Caco-2 (cell line): Measurements from ENCODE around the gene FAM107B. TPM values are rescaled to one million over a fixed set of nuclear protein-coding genes. Genes with fewer than 3 reads are reported as not detected.

Experiments
- BruUV-seq: library from RNA; stranded (reverse); fragments of 400-500 nt; replicated peaks from 2 replicates; lab custom pipeline; 2021; lab: Mats Ljungman, UMichigan
- CTCF ChIA-PET: fragments of 300-600 bp; sonication (Branson Sonifier 250); formaldehyde crosslinking; loops from one replicate; lab custom pipeline; 2022; ENCODE audit warnings: antibody characterized with exemption; lab: Charles Lee
- POLR2A ChIA-PET: fragments of 300-600 bp; sonication (Branson Sonifier 250); formaldehyde crosslinking; loops from one replicate; lab custom pipeline; 2022; ENCODE audit warnings: antibody characterized with exemption; lab: Charles Lee
- DNase-seq, 2 experiments: peaks; one replicate each; pipeline versions ENCODE4 v3.0.0 to v3.0.0-alpha.2; 2020 to 2022
- H3K27me3 ChIP-seq: replicated peaks from 2 replicates; pipeline ENCODE4 v1.6.0; 2011; ENCODE audit warnings: low read length; ENCODE audit not compliant: control insufficient read depth, insufficient read depth
- H3K36me3 ChIP-seq: 2 replicates; pipeline ENCODE4 v1.5.1; 2011; ENCODE audit warnings: low read length; ENCODE audit not compliant: control insufficient read depth, insufficient read depth
- H3K4me1 ChIP-seq: fragments of 250-450 bp; sonication (Bioruptor Pico); 2 replicates; pipeline ENCODE4 v1.5.1; 2020; ENCODE audit warnings: mild to moderate bottlenecking
- H3K4me3 ChIP-seq: 2 replicates; pipeline ENCODE4 v1.5.1; 2011; ENCODE audit warnings: low read depth, mild to moderate bottlenecking, control low read depth, low read length
- H3K9me3 ChIP-seq: fragments of 250-450 bp; sonication (Bioruptor Pico); 2 replicates; pipeline ENCODE4 v1.5.1; 2020; ENCODE audit warnings: mild to moderate bottlenecking, moderate library complexity
- H3K27ac Mint-ChIP-seq: one replicate; pipeline ENCODE4 v1.8.0; 2022; ENCODE audit warnings: mixed read lengths; ENCODE audit not compliant: unreplicated experiment
- H3K27me3 Mint-ChIP-seq: one replicate; pipeline ENCODE4 v1.8.0; 2022; ENCODE audit warnings: mixed read lengths; ENCODE audit not compliant: insufficient read depth, unreplicated experiment
- H3K36me3 Mint-ChIP-seq: one replicate; pipeline ENCODE4 v1.8.0; 2022; ENCODE audit warnings: mild to moderate bottlenecking, mixed read lengths; ENCODE audit not compliant: insufficient read depth, unreplicated experiment
- H3K4me1 Mint-ChIP-seq: one replicate; pipeline ENCODE4 v1.8.0; 2022; ENCODE audit warnings: low read depth, mixed read lengths; ENCODE audit not compliant: unreplicated experiment
- H3K4me3 Mint-ChIP-seq: one replicate; pipeline ENCODE4 v1.8.0; 2022; ENCODE audit warnings: mild to moderate bottlenecking, moderate library complexity, mixed read lengths; ENCODE audit not compliant: unreplicated experiment
- H3K9me3 Mint-ChIP-seq: one replicate; pipeline ENCODE4 v1.8.0; 2022; ENCODE audit warnings: mixed read lengths; ENCODE audit not compliant: unreplicated experiment
- intact Hi-C: fragments of 100-400 bp; cut with micrococcal nuclease; formaldehyde crosslinking; loops from one replicate; pipeline ENCODE4 v1.10.0; 2022; ENCODE audit not compliant: unreplicated experiment
- total RNA-seq: library from RNA; stranded (reverse); gene quantifications from 2 replicates; pipeline ENCODE4 v1.2.3, GENCODE V29; 2022
- TF ChIP-seq, protein P1 (sequence below), 2 experiments: fragments of 200-600 bp in 1 of 2; IDR thresholded peaks; 1 replicate in 1 of 2; 2 replicates in 1 of 2; pipeline versions ENCODE4 v1.5.1 to v1.8.0; 2011 to 2022; ENCODE audit warnings: antibody characterized with exemption in 1 of 2, control low read depth in 1 of 2, inconsistent platforms in 1 of 2, low read depth in 1 of 2, low read length in 1 of 2, mild to moderate bottlenecking in 1 of 2, moderate library complexity in 1 of 2; ENCODE audit not compliant: insufficient read depth in 1 of 2, severe bottlenecking in 1 of 2, unreplicated experiment in 1 of 2

Gene FAM107B
- total RNA-seq, 1 experiment from 2014 or later, result 206 TPM

- Histone ChIP-seq H3K9me3 (no peaks in the 10 kb centered on the region), H3K36me3 (no peaks in the 10 kb centered on the region), H3K27me3 (peaks cover 1% of the 10 kb centered on the region; the same call in 1 of the 2 replicates), H3K4me3 (no peak overlapping the region), H3K4me1 (no peaks in the 10 kb centered on the region)
- BruUV-seq, result no TSS peak
- Mint-ChIP-seq H3K9me3 (peaks cover 8% of the 10 kb centered on the region), H3K4me3 (no peak overlapping the region), H3K27me3 (peaks cover 5% of the 10 kb centered on the region), H3K27ac (no peak overlapping the region), H3K36me3 (no peaks in the 10 kb centered on the region), H3K4me1 (no peaks in the 10 kb centered on the region)
- CTCF ChIA-PET, result no interaction called here
- POLR2A ChIA-PET, result no interaction called here
- TF ChIP-seq, protein P1, sequence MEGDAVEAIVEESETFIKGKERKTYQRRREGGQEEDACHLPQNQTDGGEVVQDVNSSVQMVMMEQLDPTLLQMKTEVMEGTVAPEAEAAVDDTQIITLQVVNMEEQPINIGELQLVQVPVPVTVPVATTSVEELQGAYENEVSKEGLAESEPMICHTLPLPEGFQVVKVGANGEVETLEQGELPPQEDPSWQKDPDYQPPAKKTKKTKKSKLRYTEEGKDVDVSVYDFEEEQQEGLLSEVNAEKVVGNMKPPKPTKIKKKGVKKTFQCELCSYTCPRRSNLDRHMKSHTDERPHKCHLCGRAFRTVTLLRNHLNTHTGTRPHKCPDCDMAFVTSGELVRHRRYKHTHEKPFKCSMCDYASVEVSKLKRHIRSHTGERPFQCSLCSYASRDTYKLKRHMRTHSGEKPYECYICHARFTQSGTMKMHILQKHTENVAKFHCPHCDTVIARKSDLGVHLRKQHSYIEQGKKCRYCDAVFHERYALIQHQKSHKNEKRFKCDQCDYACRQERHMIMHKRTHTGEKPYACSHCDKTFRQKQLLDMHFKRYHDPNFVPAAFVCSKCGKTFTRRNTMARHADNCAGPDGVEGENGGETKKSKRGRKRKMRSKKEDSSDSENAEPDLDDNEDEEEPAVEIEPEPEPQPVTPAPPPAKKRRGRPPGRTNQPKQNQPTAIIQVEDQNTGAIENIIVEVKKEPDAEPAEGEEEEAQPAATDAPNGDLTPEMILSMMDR (IDR thresholded peaks at IDR 0.05; ENCODE audit: insufficient read depth in 1 of 2, low read depth in 1 of 2, low read length in 1 of 2, severe bottlenecking in 1 of 2, unreplicated experiment in 1 of 2), result no peak
- DNase-seq, result no peak
- intact Hi-C loops, result no loop called here
Observed at GRCh38 chr10:14489522-14490177, 285.0 kb downstream of the FAM107B start.

DNA sequence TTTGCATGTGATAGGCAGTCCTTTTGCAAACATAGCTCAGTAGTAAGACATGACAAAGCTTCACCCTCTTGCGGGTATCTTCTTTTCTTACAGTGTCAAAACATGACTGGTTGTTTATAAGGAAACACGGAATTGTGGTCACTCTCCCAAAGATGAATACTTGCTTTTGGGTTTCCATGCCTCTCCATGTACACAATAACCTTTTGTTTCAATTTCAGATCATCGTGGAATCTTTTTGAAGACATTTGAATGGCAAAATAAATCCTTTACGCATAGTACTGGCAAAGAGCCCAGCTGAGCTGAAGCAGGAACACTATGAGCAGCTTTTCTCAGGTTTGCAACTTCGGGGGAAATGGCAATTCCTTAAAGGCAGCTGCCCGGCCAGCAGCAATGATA lies 287.2 kb downstream of the FAM107B start:
- H3K9me3 Mint-ChIP-seq, result peaks cover 23% of the 10 kb centered on the region
- no peak for DNase-seq
- H3K4me3 Mint-ChIP-seq, result no peak overlapping the region
- peaks cover 5% of the 10 kb centered on the region for H3K27me3 Mint-ChIP-seq
- Histone ChIP-seq H3K4me3 (no peak overlapping the region), H3K36me3 (no peaks in the 10 kb centered on the region), H3K4me1 (no peaks in the 10 kb centered on the region), H3K27me3 (peaks cover 1% of the 10 kb centered on the region; the same call in 1 of the 2 replicates), H3K9me3 (peaks cover 1% of the 10 kb centered on the region; the same call in 1 of the 2 replicates)
- intact Hi-C loops, result no loop called here
- H3K4me1 Mint-ChIP-seq, result no peaks in the 10 kb centered on the region
- ChIA-PET CTCF (no interaction called here), POLR2A (interaction anchor here (0.6 to 1.0 kb wide), 3 partner anchors 117 to 665 kb away, joined by 3 to 8 read pairs (median 3); partner anchors contain the start of genes CDNF, HSPA14 and MSANTD7)
- TF ChIP-seq, protein P1 (IDR thresholded peaks at IDR 0.05; ENCODE audit: insufficient read depth in 1 of 2, low read depth in 1 of 2, low read length in 1 of 2, severe bottlenecking in 1 of 2, unreplicated experiment in 1 of 2), result no peak
- BruUV-seq, result no TSS peak
- no peaks in the 10 kb centered on the region for H3K36me3 Mint-ChIP-seq
- no peak overlapping the region for H3K27ac Mint-ChIP-seq

- Mint-ChIP-seq H3K9me3 (peaks cover 23% of the 10 kb centered on the region), H3K27ac (no peak overlapping the region), H3K4me1 (no peaks in the 10 kb centered on the region), H3K36me3 (no peaks in the 10 kb centered on the region), H3K4me3 (no peak overlapping the region), H3K27me3 (peaks cover 5% of the 10 kb centered on the region)
- H3K4me1 ChIP-seq, result no peaks in the 10 kb centered on the region
- DNase-seq, result no peak
- no peak overlapping the region for H3K4me3 ChIP-seq
- BruUV-seq, result no TSS peak
- H3K9me3 ChIP-seq, result peaks cover 3% of the 10 kb centered on the region; the same call in 1 of the 2 replicates
- ChIA-PET POLR2A (interaction anchor here (0.6 to 1.0 kb wide), 3 partner anchors 117 to 665 kb away, joined by 3 to 8 read pairs (median 3); partner anchors contain the start of genes CDNF, HSPA14 and MSANTD7), CTCF (interaction anchor here (0.6 kb wide), 1 partner anchor 314 kb away, joined by 3 read pairs; no protein-coding TSS in a partner anchor)
- peaks cover 1% of the 10 kb centered on the region; the same call in 1 of the 2 replicates for H3K27me3 ChIP-seq
- no peaks in the 10 kb centered on the region for H3K36me3 ChIP-seq
- intact Hi-C loops, result no loop called here
- TF ChIP-seq, protein P1 (IDR thresholded peaks at IDR 0.05; ENCODE audit: insufficient read depth in 1 of 2, low read depth in 1 of 2, low read length in 1 of 2, severe bottlenecking in 1 of 2, unreplicated experiment in 1 of 2), result no peak
Observed at GRCh38 chr10:14486777-14487487, 287.8 kb downstream of the FAM107B start.
